ENCODE results near the gene MRPL34. TPM values are rescaled to one million over a fixed set of nuclear protein-coding genes. Genes with fewer than 3 reads are reported as not detected.

MRPL34 gene
- total RNA-seq, 2 donors from 2014 or later = 127 to 184 TPM

GRCh38 chr19:17262557-17262956 is 43.1 kb upstream of the MRPL34 start:
- no peak for TF ChIP-seq CTCF (IDR thresholded peaks at IDR 0.05)
- DNase-seq = no peak
- Histone ChIP-seq H3K27ac (no peak overlapping the region), H3K36me3 (no peaks in the 10 kb centered on the region), H3K9ac (ENCODE audit: low read depth in 2 of 2, low read length in 2 of 2) (no peak overlapping the region), H3K9me3 (no peaks in the 10 kb centered on the region), H3K4me1 (peaks cover 3% of the 10 kb centered on the region), H3K27me3 (no peaks in the 10 kb centered on the region), H3K4me3 (no peak overlapping the region)
- intact Hi-C loops (cut with DNase I) = no loop called here

- peaks cover 3% of the 10 kb centered on the region for H3K4me1 ChIP-seq
- no peaks in the 10 kb centered on the region for H3K27me3 ChIP-seq
- H3K9me3 ChIP-seq = no peaks in the 10 kb centered on the region
- no peak for DNase-seq
- H3K9ac ChIP-seq (ENCODE audit: low read depth in 2 of 2, low read length in 2 of 2) = peak overlapping the region in 1 of 2 donors; percentile 26
- intact Hi-C loops (cut with DNase I) = no loop called here
- H3K4me3 ChIP-seq = no peak overlapping the region
- no peaks in the 10 kb centered on the region for H3K36me3 ChIP-seq
- TF ChIP-seq CTCF (IDR thresholded peaks at IDR 0.05) = no peak
- no peak overlapping the region for H3K27ac ChIP-seq
Measured at GRCh38 chr19:17263712-17264640, 41.7 kb upstream of the MRPL34 start.

- H3K27ac ChIP-seq = no peak within 1 kb of the TSS
Measured at GRCh38 chr19:17264641-17264979, 41.1 kb upstream of the MRPL34 start, which contains the start of gene USHBP1. TSS of gene USHBP1 (minus strand) at chr19:17264745. CDS start at chr19:17264299, 446 bp downstream.

GRCh38 chr19:17266026-17266425 is 39.6 kb upstream of the MRPL34 start:
- no peak for TF ChIP-seq CTCF (IDR thresholded peaks at IDR 0.05)
- intact Hi-C loops (cut with DNase I) = no loop called here

More at GRCh38 chr19:17264641-17264979, 41.1 kb upstream of the MRPL34 start, which contains the start of gene USHBP1:
- Histone ChIP-seq H3K27me3 (no peaks in the 10 kb centered on the region), H3K36me3 (no peaks in the 10 kb centered on the region), H3K4me1 (peaks cover 3% of the 10 kb centered on the region), H3K4me3 (no peak within 1 kb of the TSS), H3K9ac (ENCODE audit: low read depth in 2 of 2, low read length in 2 of 2) (peak within 1 kb of the TSS in 1 of 2 donors; percentile 26), H3K9me3 (no peaks in the 10 kb centered on the region)
- intact Hi-C loops (cut with DNase I) = no loop called here
- no peak for TF ChIP-seq CTCF (IDR thresholded peaks at IDR 0.05)
- no peak for DNase-seq

GRCh38 chr19:17266589-17266974 is 39.1 kb upstream of the MRPL34 start:
- no peak for DNase-seq
- H3K27ac ChIP-seq = peak overlapping the region; percentile 3
- no peaks in the 10 kb centered on the region for H3K36me3 ChIP-seq
- intact Hi-C loops (cut with DNase I) = no loop called here
- TF ChIP-seq CTCF (IDR thresholded peaks at IDR 0.05) = no peak
- H3K9me3 ChIP-seq = no peaks in the 10 kb centered on the region
- no peak overlapping the region for H3K9ac ChIP-seq (ENCODE audit: low read depth in 2 of 2, low read length in 2 of 2)
- H3K4me1 ChIP-seq = no peaks in the 10 kb centered on the region
- no peaks in the 10 kb centered on the region for H3K27me3 ChIP-seq
- H3K4me3 ChIP-seq = no peak overlapping the region

More at GRCh38 chr19:17266026-17266425, 39.6 kb upstream of the MRPL34 start:
- no peak overlapping the region for H3K27ac ChIP-seq
- no peaks in the 10 kb centered on the region for H3K36me3 ChIP-seq
- no peaks in the 10 kb centered on the region for H3K9me3 ChIP-seq
- DNase-seq = no peak
- H3K4me3 ChIP-seq = no peak overlapping the region
- H3K9ac ChIP-seq (ENCODE audit: low read depth in 2 of 2, low read length in 2 of 2) = no peak overlapping the region
- peaks cover 1% of the 10 kb centered on the region for H3K4me1 ChIP-seq
- no peaks in the 10 kb centered on the region for H3K27me3 ChIP-seq
